AG04450 (cell line): ENCODE measurements around the gene SV2B. TPM values are rescaled to one million over a fixed set of nuclear protein-coding genes. Genes with fewer than 3 reads are reported as not detected.

Experiments
- CTCF ChIA-PET: fragments of 300-600, 350-600 bp; formaldehyde crosslinking; extraction: SDS; loops from one replicate; lab custom pipeline; 2022; ENCODE audit warnings: antibody characterized with exemption, inconsistent platforms; lab: Charles Lee
- POLR2A ChIA-PET: fragments of 350-600 bp; formaldehyde crosslinking; extraction: SDS; loops from one replicate; lab custom pipeline; 2021; ENCODE audit warnings: antibody characterized with exemption, inconsistent platforms; lab: Yijun Ruan, JAX
- DNase-seq: peaks from one replicate; pipeline ENCODE4 v3.0.0-alpha.2; 2011; ENCODE audit warnings: low read depth, low spot score
- H3K27ac ChIP-seq: one replicate; pipeline ENCODE4 v1.5.1; 2012; ENCODE audit warnings: low read depth, low read length, control low read depth
- H3K27me3 ChIP-seq: one replicate; pipeline ENCODE4 v1.6.0; 2012; ENCODE audit warnings: low read length; ENCODE audit not compliant: control insufficient read depth, insufficient read depth
- H3K4me3 ChIP-seq: 2 replicates; pipeline ENCODE4 v1.5.1; 2011; ENCODE audit warnings: mild to moderate bottlenecking, low read depth, low read length, control low read depth
- H3K9me3 ChIP-seq: 2 replicates; pipeline ENCODE4 v1.5.1; 2012; ENCODE audit warnings: low read length; ENCODE audit not compliant: control insufficient read depth, insufficient read depth
- CTCF ChIP-seq: IDR thresholded peaks from 2 replicates; pipeline ENCODE4 v1.5.1; 2011; ENCODE audit warnings: low read depth, low read length, control low read depth, inconsistent platforms
- polyA plus RNA-seq: library from polyadenylated mRNA; depleted of rRNA; stranded (reverse); fragments of >200 nt; gene quantifications from 2 replicates; pipeline ENCODE4 v1.2.3, GENCODE V29; 2011

The SV2B gene
- polyA plus RNA-seq, 1 experiment = not detected

DNA sequence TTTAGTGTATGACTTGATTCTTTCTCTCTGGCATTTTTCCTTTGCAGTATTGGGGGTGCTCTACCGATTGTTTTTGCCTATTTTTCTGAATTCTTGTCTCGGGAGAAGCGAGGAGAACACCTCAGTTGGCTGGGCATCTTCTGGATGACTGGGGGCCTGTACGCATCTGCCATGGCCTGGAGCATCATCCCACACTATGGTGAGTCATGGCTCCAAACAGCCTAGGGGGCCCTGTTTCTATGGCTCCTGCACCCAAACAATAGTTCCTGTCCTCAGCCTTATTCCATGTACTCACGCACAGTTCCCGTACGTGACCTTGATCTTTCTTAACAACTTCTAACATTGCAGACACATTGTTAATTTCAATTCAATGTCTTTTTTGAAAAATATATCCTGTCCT, 152.3 kb downstream of the SV2B start:
- no peaks in the 10 kb centered on the region for H3K9me3 ChIP-seq
- CTCF ChIA-PET = interaction anchor here (0.5 kb wide), 1 partner anchor 27 kb away, joined by 6 read pairs; no protein-coding TSS in a partner anchor
- H3K27ac ChIP-seq = no peak overlapping the region
- POLR2A ChIA-PET = no interaction called here
- DNase-seq = no peak
- no peaks in the 10 kb centered on the region for H3K27me3 ChIP-seq
- no peak overlapping the region for H3K4me3 ChIP-seq
- no peak for TF ChIP-seq CTCF

GRCh38 chr15:91252756-91253155, 152.7 kb downstream of the SV2B start:
- no peak for TF ChIP-seq CTCF
- Histone ChIP-seq H3K4me3 (no peak overlapping the region), H3K27me3 (no peaks in the 10 kb centered on the region), H3K9me3 (no peaks in the 10 kb centered on the region), H3K27ac (no peak overlapping the region)
- ChIA-PET CTCF (interaction anchor here (0.9 to 1.0 kb wide), 2 partner anchors 197 to 203 kb away, joined by 4 to 6 read pairs; no protein-coding TSS in a partner anchor), POLR2A (no interaction called here)
- no peak for DNase-seq

DNA sequence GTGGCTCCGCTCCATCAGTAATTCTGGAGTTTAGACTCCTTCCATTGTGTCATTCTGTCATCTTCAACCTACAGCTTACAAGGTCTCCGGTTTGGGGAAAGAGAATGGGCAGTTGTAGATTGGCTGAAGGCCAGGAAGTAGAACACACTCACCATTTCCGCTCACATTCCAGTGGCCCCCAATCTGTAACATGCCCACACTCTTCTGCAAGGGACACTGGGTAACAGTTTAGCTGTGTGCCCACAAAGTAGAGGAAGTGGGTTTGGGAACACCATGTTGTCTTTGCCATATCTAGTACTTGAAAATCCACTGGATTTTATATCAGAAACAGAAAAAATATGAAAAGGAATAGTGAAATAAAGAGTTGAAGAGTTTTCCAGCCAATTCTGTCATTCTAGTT, 153.5 kb downstream of the SV2B start:
- ChIA-PET POLR2A (no interaction called here), CTCF (interaction anchor here (0.9 to 1.0 kb wide), 2 partner anchors 198 to 204 kb away, joined by 4 to 6 read pairs; no protein-coding TSS in a partner anchor)
- Histone ChIP-seq H3K27me3 (no peaks in the 10 kb centered on the region), H3K27ac (no peak overlapping the region), H3K4me3 (no peak overlapping the region), H3K9me3 (no peaks in the 10 kb centered on the region)
- TF ChIP-seq CTCF = no peak
- DNase-seq = no peak

GRCh38 chr15:91254766-91255165, 154.7 kb downstream of the SV2B start:
- DNase-seq = no peak
- no peaks in the 10 kb centered on the region for H3K27me3 ChIP-seq
- TF ChIP-seq CTCF = no peak
- no peaks in the 10 kb centered on the region for H3K9me3 ChIP-seq
- CTCF ChIA-PET = no interaction called here
- no peak overlapping the region for H3K27ac ChIP-seq
- POLR2A ChIA-PET = no interaction called here
- H3K4me3 ChIP-seq = no peak overlapping the region

DNA sequence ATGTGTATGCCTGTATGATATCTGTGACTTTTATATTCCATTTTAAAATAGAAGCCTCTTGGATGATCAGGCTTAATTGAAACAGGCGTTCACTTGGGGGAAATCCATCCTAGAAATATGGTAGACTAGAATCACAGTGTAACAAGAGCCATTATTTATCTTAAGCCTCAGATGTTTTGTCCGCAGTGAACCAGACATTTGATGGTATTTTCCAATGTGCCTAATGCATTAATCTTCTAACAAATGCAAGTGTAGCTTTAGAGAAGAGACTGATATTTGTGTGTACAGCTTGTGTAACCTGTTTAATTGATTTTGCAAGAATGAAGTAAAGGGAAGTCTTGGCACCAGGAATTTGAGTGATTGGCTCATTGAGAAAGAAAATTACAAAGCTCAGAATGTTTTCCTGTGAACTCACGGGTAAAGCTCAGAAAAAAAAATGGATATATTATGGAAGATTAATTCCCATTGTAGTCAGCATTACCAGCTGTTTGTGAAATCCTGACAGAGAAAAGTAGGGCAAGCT, 155.7 kb downstream of the SV2B start:
- Histone ChIP-seq H3K4me3 (no peak overlapping the region), H3K27me3 (no peaks in the 10 kb centered on the region), H3K9me3 (no peaks in the 10 kb centered on the region), H3K27ac (no peak overlapping the region)
- no peak for TF ChIP-seq CTCF
- DNase-seq = no peak
- ChIA-PET CTCF (interaction anchor here (1.9 kb wide), 1 partner anchor 16 kb away, joined by 5 read pairs; no protein-coding TSS in a partner anchor), POLR2A (no interaction called here)
